Parathyroid adenoma (tissue), 2 donors: ENCODE data around the gene PRPS2.

Source experiments
- H2AFZ ChIP-seq: fragments of 300-600 bp; sonication (generic); one replicate; pipeline ENCODE4 v1.7.0; 2017; ENCODE audit warnings: antibody characterized with exemption, mild to moderate bottlenecking
- H3K27ac ChIP-seq: fragments of 300-600 bp; sonication (generic); one replicate; pipeline ENCODE4 v1.7.0; 2017
- H3K27me3 ChIP-seq: fragments of 300-600 bp; sonication (generic); one replicate; pipeline ENCODE4 v1.7.0; 2017; ENCODE audit warnings: low read length; ENCODE audit not compliant: control insufficient read depth, insufficient read depth
- H3K36me3 ChIP-seq: fragments of 300-600 bp; sonication (generic); one replicate; pipeline ENCODE4 v1.7.0; 2017; ENCODE audit warnings: low read length; ENCODE audit not compliant: control insufficient read depth, insufficient read depth
- H3K4me1 ChIP-seq: fragments of 300-600 bp; sonication (generic); one replicate; pipeline ENCODE4 v1.7.0; 2017; ENCODE audit warnings: control low read depth
- H3K4me2 ChIP-seq: fragments of 300-600 bp; sonication (generic); one replicate; pipeline ENCODE4 v1.7.0; 2017; ENCODE audit warnings: low read length
- H3K4me3 ChIP-seq: fragments of 300-600 bp; sonication (generic); one replicate; pipeline ENCODE4 v1.7.0; 2017; ENCODE audit warnings: low read depth, low read length
- H3K79me2 ChIP-seq: fragments of 300-600 bp; sonication (generic); one replicate; pipeline ENCODE4 v1.7.0; 2017; ENCODE audit warnings: control low read depth
- H3K9ac ChIP-seq: fragments of 300-600 bp; sonication (generic); one replicate; pipeline ENCODE4 v1.7.0; 2017; ENCODE audit warnings: mild to moderate bottlenecking
- H3K9me3 ChIP-seq: fragments of 300-600 bp; sonication (generic); one replicate; pipeline ENCODE4 v1.7.0; 2017; ENCODE audit warnings: low read length; ENCODE audit not compliant: control insufficient read depth
- CTCF ChIP-seq: fragments of 300-600 bp; sonication (generic); IDR thresholded peaks from one replicate; pipeline ENCODE4 v1.7.0; 2017; ENCODE audit warnings: antibody characterized with exemption, mild to moderate bottlenecking
- donor health status: primary hyperparathyroidism.

PRPS2 gene

DNA sequence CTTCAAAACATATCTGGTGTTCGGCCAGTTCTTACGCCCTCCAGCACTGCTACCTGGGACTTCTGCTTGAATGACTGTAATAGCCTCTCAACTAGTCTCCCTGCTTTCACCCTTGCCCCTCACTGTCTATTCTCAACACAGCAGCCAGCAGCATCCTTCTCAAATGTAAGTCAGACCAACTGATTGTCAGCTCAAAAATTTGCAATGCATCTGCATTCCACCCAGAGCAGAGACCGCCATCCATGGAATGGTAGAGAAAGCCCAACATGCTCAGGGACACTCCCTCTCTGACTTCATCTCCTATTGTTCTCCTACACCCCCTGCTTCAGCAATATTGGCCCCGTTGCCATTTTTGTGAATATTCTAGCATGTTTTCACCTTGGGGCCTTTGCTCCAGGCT, 81.5 kb downstream of the PRPS2 start:
- Histone ChIP-seq H3K36me3 (no peaks in the 10 kb centered on the region), H3K9me3 (no peaks in the 10 kb centered on the region), H3K4me2 (no peak overlapping the region), H2AFZ (no peak overlapping the region), H3K27me3 (no peaks in the 10 kb centered on the region), H3K79me2 (no peaks in the 10 kb centered on the region), H3K4me3 (no peak overlapping the region), H3K27ac (no peak overlapping the region), H3K4me1 (no peaks in the 10 kb centered on the region), H3K9ac (no peak overlapping the region)
- no peak for TF ChIP-seq CTCF
